ENCODE measurements around the gene PLIN4.

DNA sequence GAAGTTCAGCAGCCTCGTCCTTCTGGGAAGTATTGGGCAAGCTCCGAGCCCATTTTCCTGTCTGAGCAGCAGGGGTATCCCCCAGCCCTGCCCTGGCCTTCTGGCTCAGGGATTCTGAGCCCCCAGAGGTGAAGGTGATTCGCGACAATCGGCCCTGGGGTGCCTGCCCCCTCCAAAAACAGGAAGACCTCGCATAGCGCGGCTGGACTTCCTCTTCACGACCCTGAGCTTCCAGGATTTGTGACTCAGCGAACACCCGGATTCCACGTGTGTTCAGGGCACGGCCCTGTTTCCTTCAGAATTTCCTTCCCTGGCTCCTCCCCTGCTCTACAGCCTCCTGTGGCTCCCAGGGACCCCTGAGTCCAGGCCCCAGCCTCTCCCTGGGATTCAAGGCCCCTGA is 41.3 kb upstream of the PLIN4 start, which contains the start of gene SEMA6B:
- TF ChIP-seq SIN3A (IDR thresholded peaks at IDR 0.05; ENCODE audit: borderline replicate concordance in 2 of 2, control insufficient read depth in 1 of 2, low read depth in 2 of 2, low read length in 2 of 2) (no peak), FOXM1 (IDR thresholded peaks at IDR 0.05; ENCODE audit: low read depth) (no peak), FOXM1 (CRISPR knock-in tag; IDR thresholded peaks at IDR 0.05; ENCODE audit: low read depth) (no peak), YY1 (IDR thresholded peaks at IDR 0.05; ENCODE audit: borderline replicate concordance in 1 of 3, control insufficient read depth in 1 of 3, extremely low read depth in 1 of 3, insufficient read depth in 3 of 3, insufficient read length in 1 of 3, insufficient replicate concordance in 2 of 3, low read depth in 1 of 3, low read length in 2 of 3) (no peak), RBM25 (IDR thresholded peaks at IDR 0.05; ENCODE audit: low read depth, low read length, severe bottlenecking) (no peak), KLF6 (CRISPR knock-in tag; IDR thresholded peaks at IDR 0.05; ENCODE audit: borderline replicate concordance) (no peak), CHD2 (IDR thresholded peaks at IDR 0.05; ENCODE audit: low read depth, low read length) (no peak)

All from K562 (cell line).